Measurements from ENCODE around the gene MRPL47.

The MRPL47 gene

DNA sequence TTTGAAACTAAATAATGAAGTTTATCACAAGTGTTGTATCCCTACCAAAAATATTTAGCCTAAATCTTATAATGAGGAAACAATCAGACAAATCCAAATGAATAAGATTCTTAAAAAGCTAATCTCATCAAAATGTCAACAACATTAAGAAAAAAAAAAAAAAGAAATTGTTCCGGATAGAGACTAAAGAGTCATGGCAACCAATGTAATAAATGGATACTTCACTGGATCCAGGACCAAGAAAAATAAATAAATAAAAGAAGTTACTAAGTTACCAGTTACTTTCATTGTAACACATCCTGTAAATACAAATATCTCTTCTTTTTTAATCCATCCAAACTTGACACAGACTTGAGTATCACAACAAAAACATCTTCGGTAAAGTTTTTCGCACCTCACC is 607 bp downstream of the MRPL47 start:
- no peak for DNase-seq (ENCODE audit: low read depth, low spot score)
- Histone ChIP-seq H3K9me3 (ENCODE audit: low read depth, low read length) (no peaks in the 10 kb centered on the region), H3K27ac (peak overlapping the region; percentile 87), H3K36me3 (ENCODE audit: insufficient read depth, low read length) (peaks cover 41% of the 10 kb centered on the region), H3K9ac (ENCODE audit: insufficient read length) (peak overlapping the region; percentile 96), H3K4me3 (peak overlapping the region; percentile 91)
- TF ChIP-seq POLR2AphosphoS5 (IDR thresholded peaks at IDR 0.05; ENCODE audit: borderline replicate concordance, low read depth, low read length): no peak
- TF ChIP-seq FOXP2 (optimal IDR thresholded peaks at IDR 0.05; ENCODE audit: control extremely low read depth, extremely low read length, insufficient read depth): no peak
- TF ChIP-seq EZH2 (IDR thresholded peaks at IDR 0.05): no peak

DNA sequence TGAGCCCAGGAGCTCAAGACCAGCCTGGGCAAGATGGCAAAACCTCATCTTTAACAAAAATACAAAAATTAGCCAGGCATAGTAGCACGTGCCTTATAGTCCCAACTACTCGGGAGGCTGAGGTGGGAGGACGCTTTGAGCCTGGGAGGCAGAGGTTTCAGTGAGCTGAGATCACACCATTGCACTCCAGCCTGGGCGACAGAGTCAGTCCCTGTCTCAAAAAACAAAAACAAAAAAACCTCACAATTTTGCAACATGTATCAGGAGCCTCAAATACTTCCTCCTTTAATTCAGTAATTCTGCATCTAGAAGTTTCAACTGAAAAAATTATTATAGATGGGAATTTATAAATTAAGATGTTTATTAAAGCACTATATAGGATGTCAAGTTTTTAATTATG is 1.1 kb downstream of the MRPL47 start:
- Histone ChIP-seq H3K36me3 (ENCODE audit: insufficient read depth, low read length) (peaks cover 46% of the 10 kb centered on the region), H3K27ac (no peak overlapping the region)

DNA sequence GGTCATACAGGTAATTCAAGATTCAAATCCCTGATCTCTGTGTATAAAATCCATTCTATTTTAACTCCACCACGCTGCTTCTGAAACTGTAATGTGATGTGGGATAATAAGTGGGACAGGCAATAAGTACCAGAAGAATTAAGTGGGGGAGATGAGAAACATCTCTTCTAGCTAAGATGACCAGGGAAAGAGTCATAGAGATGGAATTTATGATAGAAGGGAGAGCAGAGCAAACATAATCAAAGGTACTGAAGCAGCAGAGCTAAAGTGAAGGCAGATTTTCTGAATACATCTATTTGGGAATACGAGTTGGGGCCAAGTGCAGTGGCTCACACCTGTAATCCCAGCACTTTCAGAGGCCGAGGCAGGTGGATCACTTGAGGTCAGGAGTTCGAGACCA is 4.9 kb downstream of the MRPL47 start:
- H3K36me3 ChIP-seq (ENCODE audit: insufficient read depth, low read length): peaks cover 74% of the 10 kb centered on the region
- no peak for TF ChIP-seq FOXP2 (optimal IDR thresholded peaks at IDR 0.05; ENCODE audit: control extremely low read depth, extremely low read length, insufficient read depth)
- TF ChIP-seq EZH2 (IDR thresholded peaks at IDR 0.05): no peak
- TF ChIP-seq POLR2AphosphoS5 (IDR thresholded peaks at IDR 0.05; ENCODE audit: borderline replicate concordance, low read depth, low read length): no peak
- no peak for DNase-seq (ENCODE audit: low read depth, low spot score)
- H3K4me3 ChIP-seq: no peak overlapping the region
- no peaks in the 10 kb centered on the region for H3K9me3 ChIP-seq (ENCODE audit: low read depth, low read length)
- no peak overlapping the region for H3K27ac ChIP-seq
- H3K9ac ChIP-seq (ENCODE audit: insufficient read length): no peak overlapping the region

More for the DNA sequence above, 1.1 kb downstream of the MRPL47 start:
- DNase-seq (ENCODE audit: low read depth, low spot score): no peak
- Histone ChIP-seq H3K9ac (ENCODE audit: insufficient read length) (peak overlapping the region; percentile 96), H3K9me3 (ENCODE audit: low read depth, low read length) (no peaks in the 10 kb centered on the region), H3K4me3 (peak overlapping the region; percentile 91)
- TF ChIP-seq FOXP2 (optimal IDR thresholded peaks at IDR 0.05; ENCODE audit: control extremely low read depth, extremely low read length, insufficient read depth): no peak
- no peak for TF ChIP-seq EZH2 (IDR thresholded peaks at IDR 0.05)
- TF ChIP-seq POLR2AphosphoS5 (IDR thresholded peaks at IDR 0.05; ENCODE audit: borderline replicate concordance, low read depth, low read length): no peak

DNA sequence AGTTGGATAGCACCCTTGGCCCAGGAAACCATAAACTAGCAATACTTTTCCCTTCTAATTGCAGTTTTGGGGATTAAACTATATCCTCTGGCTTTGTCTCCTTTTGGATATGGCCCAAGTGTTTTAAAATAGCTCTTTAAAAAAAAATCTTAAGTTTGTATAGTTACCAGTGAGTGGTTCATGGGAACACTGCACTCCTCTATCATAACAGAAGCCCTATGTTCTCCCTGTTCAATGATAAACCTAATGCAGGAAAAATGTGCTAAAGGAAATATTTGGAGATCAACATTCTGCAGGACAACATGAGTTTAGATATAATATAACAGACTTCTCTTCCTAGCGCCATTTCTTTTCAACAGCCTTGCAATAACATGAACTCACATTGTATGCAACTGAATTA is 13.1 kb downstream of the MRPL47 start:
- DNase-seq (ENCODE audit: low read depth, low spot score): no peak
- H3K9ac ChIP-seq (ENCODE audit: insufficient read length): no peak overlapping the region
- H3K27ac ChIP-seq: peak overlapping the region; percentile 48
- H3K36me3 ChIP-seq (ENCODE audit: insufficient read depth, low read length): peaks cover 95% of the 10 kb centered on the region
- TF ChIP-seq FOXP2 (optimal IDR thresholded peaks at IDR 0.05; ENCODE audit: control extremely low read depth, extremely low read length, insufficient read depth): no peak
- no peak for TF ChIP-seq POLR2AphosphoS5 (IDR thresholded peaks at IDR 0.05; ENCODE audit: borderline replicate concordance, low read depth, low read length)
- no peak for TF ChIP-seq EZH2 (IDR thresholded peaks at IDR 0.05)
- no peak overlapping the region for H3K4me3 ChIP-seq
- no peaks in the 10 kb centered on the region for H3K9me3 ChIP-seq (ENCODE audit: low read depth, low read length)

DNA sequence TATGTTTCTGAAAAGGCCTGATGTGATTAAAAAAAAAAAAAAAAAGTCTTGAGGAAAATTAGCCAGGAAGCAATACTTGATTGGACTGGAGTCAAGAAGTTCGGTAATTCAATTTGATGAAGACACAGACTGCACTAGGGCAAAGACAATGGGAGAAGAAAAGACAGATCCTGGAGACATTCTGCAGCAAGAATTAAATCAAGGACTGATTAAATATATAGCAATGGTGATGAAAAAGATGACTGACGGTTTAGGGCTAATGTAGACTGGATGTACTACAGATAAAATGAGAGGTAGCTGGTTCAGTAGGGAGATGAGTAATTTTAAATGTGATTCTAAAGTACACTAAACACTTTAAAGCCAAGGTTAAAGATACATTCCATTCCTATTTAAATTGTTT is 13.8 kb downstream of the MRPL47 start:
- no peak overlapping the region for H3K9ac ChIP-seq (ENCODE audit: insufficient read length)
- H3K27ac ChIP-seq: peak overlapping the region; percentile 61
- TF ChIP-seq POLR2AphosphoS5 (IDR thresholded peaks at IDR 0.05; ENCODE audit: borderline replicate concordance, low read depth, low read length) (no peak), FOXP2 (optimal IDR thresholded peaks at IDR 0.05; ENCODE audit: control extremely low read depth, extremely low read length, insufficient read depth) (no peak)
- no peaks in the 10 kb centered on the region for H3K9me3 ChIP-seq (ENCODE audit: low read depth, low read length)
- peaks cover 96% of the 10 kb centered on the region for H3K36me3 ChIP-seq (ENCODE audit: insufficient read depth, low read length)
- no peak for DNase-seq (ENCODE audit: low read depth, low spot score)
- H3K4me3 ChIP-seq: no peak overlapping the region

DNA sequence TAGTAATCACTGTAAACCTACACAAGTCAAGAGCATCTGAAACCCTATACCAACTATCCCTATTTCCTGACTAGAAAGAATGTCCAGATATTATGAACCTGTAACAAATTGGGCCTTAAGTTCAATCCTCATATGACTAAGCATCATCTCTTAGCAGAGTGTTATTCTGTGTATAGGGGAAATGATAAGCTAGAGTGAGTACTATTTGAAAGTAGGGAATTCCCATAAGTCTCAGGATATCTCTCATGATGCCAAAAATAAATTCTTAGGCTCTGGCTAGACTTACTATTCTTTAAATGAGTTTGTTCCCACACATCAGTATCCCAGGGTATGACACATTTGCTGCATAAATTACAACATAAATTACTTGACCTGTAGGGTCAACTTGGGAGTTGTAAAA is 15.3 kb downstream of the MRPL47 start:
- Histone ChIP-seq H3K4me3 (no peak overlapping the region), H3K27ac (no peak overlapping the region), H3K9me3 (ENCODE audit: low read depth, low read length) (no peaks in the 10 kb centered on the region), H3K9ac (ENCODE audit: insufficient read length) (no peak overlapping the region), H3K36me3 (ENCODE audit: insufficient read depth, low read length) (peaks cover 97% of the 10 kb centered on the region)
- TF ChIP-seq EZH2 (IDR thresholded peaks at IDR 0.05): no peak
- no peak for TF ChIP-seq FOXP2 (optimal IDR thresholded peaks at IDR 0.05; ENCODE audit: control extremely low read depth, extremely low read length, insufficient read depth)
- TF ChIP-seq POLR2AphosphoS5 (IDR thresholded peaks at IDR 0.05; ENCODE audit: borderline replicate concordance, low read depth, low read length): no peak
- no peak for DNase-seq (ENCODE audit: low read depth, low spot score)

DNA sequence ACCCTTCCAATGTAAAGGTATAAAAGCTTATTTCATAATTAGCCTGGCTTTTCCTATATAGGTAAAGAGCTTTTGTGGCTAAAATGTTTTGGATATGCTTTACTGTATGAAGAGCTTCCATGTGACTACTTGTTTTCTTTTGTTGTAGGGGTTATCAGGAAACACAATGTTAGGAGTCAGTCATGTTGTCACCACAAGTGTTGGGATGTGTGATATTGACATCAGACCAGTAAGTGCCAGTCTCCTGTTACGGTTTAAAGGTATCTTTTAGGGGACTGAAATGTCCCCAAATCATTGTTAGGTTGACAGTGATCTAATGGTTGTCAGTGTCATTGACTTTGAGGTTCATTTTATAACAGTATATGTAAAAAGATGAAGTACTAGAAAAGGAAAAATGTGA is 23.4 kb downstream of the MRPL47 start:
- Histone ChIP-seq H3K27ac (0 out of 2 replicates have a peak overlapping the region, but pooled peaks have one; percentile 11), H3K9ac (ENCODE audit: insufficient read length) (no peak overlapping the region), H3K4me3 (no peak overlapping the region), H3K36me3 (ENCODE audit: insufficient read depth, low read length) (peaks cover 95% of the 10 kb centered on the region), H3K9me3 (ENCODE audit: low read depth, low read length) (no peaks in the 10 kb centered on the region)
- TF ChIP-seq EZH2 (IDR thresholded peaks at IDR 0.05) (no peak), POLR2AphosphoS5 (IDR thresholded peaks at IDR 0.05; ENCODE audit: borderline replicate concordance, low read depth, low read length) (no peak), FOXP2 (optimal IDR thresholded peaks at IDR 0.05; ENCODE audit: control extremely low read depth, extremely low read length, insufficient read depth) (no peak)
- DNase-seq (ENCODE audit: low read depth, low spot score): no peak

DNA sequence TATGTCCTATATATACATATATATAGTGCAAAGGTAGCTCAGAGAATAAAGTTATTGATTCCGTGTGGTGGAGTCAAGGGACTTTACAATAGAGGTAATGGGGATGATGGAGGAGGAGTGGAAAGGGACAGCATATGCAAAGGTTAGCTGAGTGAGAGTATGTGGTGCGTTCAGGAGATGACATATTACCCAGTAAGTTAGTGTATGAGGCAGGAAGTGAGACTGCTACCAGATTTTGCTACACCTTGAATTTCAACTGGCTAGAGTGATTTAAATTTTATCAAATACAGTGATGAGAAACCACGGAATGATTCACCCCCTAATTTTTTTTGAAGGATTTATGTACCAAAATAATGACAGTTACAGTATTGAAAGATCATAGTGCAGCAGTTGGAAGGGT is 38.9 kb downstream of the MRPL47 start:
- no peak for DNase-seq (ENCODE audit: low read depth, low spot score)

DNA sequence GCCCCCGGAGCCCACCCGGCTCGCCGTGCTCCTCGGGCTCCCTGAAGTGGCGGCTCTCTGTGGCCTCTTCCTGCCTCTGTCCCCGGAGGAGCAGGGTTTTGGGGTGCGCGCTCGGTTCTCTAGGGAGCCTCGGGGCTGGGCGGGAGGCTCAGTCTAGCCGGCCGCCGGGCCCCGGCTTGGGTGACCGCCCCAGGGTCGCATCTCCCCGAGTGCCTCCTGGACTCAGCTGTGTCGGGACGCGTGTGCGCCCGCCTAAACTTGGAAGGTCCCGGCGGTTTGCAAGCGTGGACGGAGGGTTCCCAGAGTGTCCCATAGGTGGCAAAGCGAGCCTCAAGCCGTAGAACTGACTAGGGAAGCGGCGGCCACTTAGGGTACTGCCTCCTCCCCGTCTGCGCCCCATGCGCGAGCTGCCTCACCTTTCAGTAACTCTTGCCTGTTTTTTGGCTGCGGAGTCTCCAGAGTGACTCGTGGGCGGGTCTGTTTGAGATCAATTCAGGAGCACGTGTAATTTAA is 41.1 kb downstream of the MRPL47 start:
- peak overlapping the region; percentile 37; the same call in 1 of the 2 replicates for H3K27ac ChIP-seq
- 0 out of 2 replicates have a peak, but pooled peaks have one; percentile 21 for TF ChIP-seq POLR2AphosphoS5 (IDR thresholded peaks at IDR 0.05; ENCODE audit: borderline replicate concordance, low read depth, low read length)
- TF ChIP-seq EZH2 (IDR thresholded peaks at IDR 0.05): no peak
- TF ChIP-seq FOXP2 (optimal IDR thresholded peaks at IDR 0.05; ENCODE audit: control extremely low read depth, extremely low read length, insufficient read depth): no peak
- no peaks in the 10 kb centered on the region for H3K9me3 ChIP-seq (ENCODE audit: low read depth, low read length)
- H3K9ac ChIP-seq (ENCODE audit: insufficient read length): peak overlapping the region; percentile 93
- DNase-seq (ENCODE audit: low read depth, low spot score): no peak
- peak overlapping the region; percentile 93 for H3K4me3 ChIP-seq
- H3K36me3 ChIP-seq (ENCODE audit: insufficient read depth, low read length): no peaks in the 10 kb centered on the region

More for the DNA sequence above, 38.9 kb downstream of the MRPL47 start:
- Histone ChIP-seq H3K27ac (no peak overlapping the region), H3K4me3 (no peak overlapping the region), H3K36me3 (ENCODE audit: insufficient read depth, low read length) (peaks cover 19% of the 10 kb centered on the region), H3K9me3 (ENCODE audit: low read depth, low read length) (no peaks in the 10 kb centered on the region), H3K9ac (ENCODE audit: insufficient read length) (no peak overlapping the region)
- TF ChIP-seq FOXP2 (optimal IDR thresholded peaks at IDR 0.05; ENCODE audit: control extremely low read depth, extremely low read length, insufficient read depth): no peak
- TF ChIP-seq POLR2AphosphoS5 (IDR thresholded peaks at IDR 0.05; ENCODE audit: borderline replicate concordance, low read depth, low read length): no peak
- TF ChIP-seq EZH2 (IDR thresholded peaks at IDR 0.05): no peak

All from SK-N-MC (cell line).